ENCODE data around the gene PRSS35. TPM values are rescaled to one million over a fixed set of nuclear protein-coding genes. Genes with fewer than 3 reads are reported as not detected.

PRSS35 gene
- total and polyA plus RNA-seq, 2 of the 13 experiments (the other 11 are each of a cell fraction or from before 2014, with no cell fraction given), result not detected

DNA sequence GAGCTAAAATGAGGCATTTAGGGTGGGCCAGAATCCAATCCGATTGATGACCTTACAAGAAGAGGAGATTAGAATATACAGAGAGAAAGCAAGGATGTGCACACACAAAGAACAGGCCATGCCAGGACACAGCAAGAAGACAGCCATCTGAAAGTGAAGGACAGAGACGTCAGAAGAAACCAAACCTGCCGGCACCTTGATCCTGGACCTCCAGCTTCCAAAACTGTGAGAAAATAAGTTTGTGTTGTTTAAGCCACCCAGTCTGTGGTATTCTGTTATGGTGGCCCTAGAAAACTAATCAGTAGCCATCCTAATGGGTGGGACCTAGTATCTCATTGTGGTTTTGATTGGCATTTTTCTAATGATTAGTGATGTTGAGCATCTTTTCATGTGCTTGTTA lies 41.7 kb upstream of the PRSS35 start (continued):
- TF ChIP-seq ZNF512B (CRISPR knock-in tag; IDR thresholded peaks at IDR 0.05; ENCODE audit: borderline replicate concordance), result no peak
- no peak for TF ChIP-seq REL (CRISPR knock-in tag; conservative IDR thresholded peaks at IDR 0.05)
- TF ChIP-seq ZNF766 (CRISPR knock-in tag; IDR thresholded peaks at IDR 0.05; ENCODE audit: borderline replicate concordance), result no peak
- TF ChIP-seq, protein P1, sequence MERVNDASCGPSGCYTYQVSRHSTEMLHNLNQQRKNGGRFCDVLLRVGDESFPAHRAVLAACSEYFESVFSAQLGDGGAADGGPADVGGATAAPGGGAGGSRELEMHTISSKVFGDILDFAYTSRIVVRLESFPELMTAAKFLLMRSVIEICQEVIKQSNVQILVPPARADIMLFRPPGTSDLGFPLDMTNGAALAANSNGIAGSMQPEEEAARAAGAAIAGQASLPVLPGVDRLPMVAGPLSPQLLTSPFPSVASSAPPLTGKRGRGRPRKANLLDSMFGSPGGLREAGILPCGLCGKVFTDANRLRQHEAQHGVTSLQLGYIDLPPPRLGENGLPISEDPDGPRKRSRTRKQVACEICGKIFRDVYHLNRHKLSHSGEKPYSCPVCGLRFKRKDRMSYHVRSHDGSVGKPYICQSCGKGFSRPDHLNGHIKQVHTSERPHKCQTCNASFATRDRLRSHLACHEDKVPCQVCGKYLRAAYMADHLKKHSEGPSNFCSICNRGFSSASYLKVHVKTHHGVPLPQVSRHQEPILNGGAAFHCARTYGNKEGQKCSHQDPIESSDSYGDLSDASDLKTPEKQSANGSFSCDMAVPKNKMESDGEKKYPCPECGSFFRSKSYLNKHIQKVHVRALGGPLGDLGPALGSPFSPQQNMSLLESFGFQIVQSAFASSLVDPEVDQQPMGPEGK (CRISPR knock-in tag; IDR thresholded peaks at IDR 0.05), result no peak
- TF ChIP-seq NCOA1 (CRISPR knock-in tag; IDR thresholded peaks at IDR 0.05), result no peak
- no peak for TF ChIP-seq KLF15 (CRISPR knock-in tag; IDR thresholded peaks at IDR 0.05; ENCODE audit: borderline replicate concordance)

GRCh38 chr6:83472767-83473166 lies 39.6 kb upstream of the PRSS35 start:
- H3K4me1 ChIP-seq (ENCODE audit: insufficient read depth, low read length), result no peaks in the 10 kb centered on the region
- WGBS (ENCODE audit: low lambda C conversion rate), result 23% methylated on average over 2 of the region's 2 CpGs
- no peak for FAIRE-seq
- TF ChIP-seq ZKSCAN8 (CRISPR knock-in tag; IDR thresholded peaks at IDR 0.05; ENCODE audit: borderline replicate concordance), result no peak
- TF ChIP-seq AFF4 (CRISPR knock-in tag; IDR thresholded peaks at IDR 0.05), result no peak
- TF ChIP-seq ZNF160 (CRISPR knock-in tag; IDR thresholded peaks at IDR 0.05), result no peak
- TF ChIP-seq ATF2 (CRISPR knock-in tag; IDR thresholded peaks at IDR 0.05), result no peak
- no peak for TF ChIP-seq SALL1 (CRISPR knock-in tag; IDR thresholded peaks at IDR 0.05)
- TF ChIP-seq NKX3-1 (CRISPR knock-in tag; IDR thresholded peaks at IDR 0.05), result no peak
- no peak for TF ChIP-seq HOXA9 (CRISPR knock-in tag; IDR thresholded peaks at IDR 0.05; ENCODE audit: borderline replicate concordance)

More at GRCh38 chr6:83472767-83473166, 39.6 kb upstream of the PRSS35 start:
- Histone ChIP-seq H3K79me2 (ENCODE audit: insufficient read depth, low read length) (no peaks in the 10 kb centered on the region), H3K36me3 (replicated peaks in 1 of 2; ENCODE audit: control insufficient read depth in 1 of 2, insufficient read depth in 2 of 2, low read length in 2 of 2) (no peaks in the 10 kb centered on the region), H3K27me3 (ENCODE audit: control insufficient read depth in 1 of 2, insufficient read depth in 2 of 2, low read length in 2 of 2) (no peaks in the 10 kb centered on the region), H3K4me2 (ENCODE audit: low read depth, low read length) (no peak overlapping the region), H3K9ac (ENCODE audit: insufficient read depth, low read depth, low read length) (no peak overlapping the region), H2AFZ (ENCODE audit: low read length) (no peak overlapping the region), H3K9me3 (ENCODE audit: low read length) (no peaks in the 10 kb centered on the region), H3K27ac (ENCODE audit: extremely low read length, insufficient read depth, low read length) (no peak overlapping the region), H4K20me1 (ENCODE audit: insufficient read depth, low read length) (no peaks in the 10 kb centered on the region), H3K4me3 (replicated peaks in 1 of 3; ENCODE audit: insufficient read depth in 1 of 3, low read depth in 2 of 3, low read length in 3 of 3) (no peak overlapping the region)
- intact Hi-C loops (cut with micrococcal nuclease; ENCODE audit: unreplicated experiment), result no loop called here
- CTCF ChIA-PET (ENCODE audit: low intra/inter-chr PET ratio, low total read pairs), result no interaction called here
- BruUV-seq (replicated peaks), result no TSS peak
- DNase-seq (ENCODE audit: low spot score) (no peak), ATAC-seq (no peak)
- POLR2A ChIA-PET, result no interaction called here
- in situ Hi-C loops (cut with HindIII; ENCODE audit: extremely low pct_ligation_motif_present, low pct_unique_long_range_greater_than_20kb), result no loop called here

All from HepG2 (cell line).